Ovary (tissue), 3 donors: ENCODE results near the gene GTPBP1.

Experiments used
- CTCF ChIP-seq, 3 donors: fragments of 450-650 bp in 2 of 3; fragments of 200-600 bp in 1 of 3; IDR thresholded peaks; one replicate each; pipeline versions ENCODE4 v1.5.1 to v1.8.0; 2016 to 2022; ENCODE audit warnings: antibody characterized with exemption in 3 of 3, mild to moderate bottlenecking in 1 of 3
- EP300 ChIP-seq: sonication (generic); formaldehyde crosslinking; IDR thresholded peaks from one replicate; pipeline ENCODE4 v1.6.1; 2017; ENCODE audit warnings: antibody characterized with exemption
- donor health status: DM: no; HTN: no; CAD: no.

- TF ChIP-seq CTCF (IDR thresholded peaks at IDR 0.05) (no peak), EP300 (no peak)
These were observed 45.9 kb downstream of the GTPBP1 start for GRCh38 chr22:38751422-38752346.
